Measurements from ENCODE around the gene RAB18. TPM values are rescaled to one million over a fixed set of nuclear protein-coding genes. Genes with fewer than 3 reads are reported as not detected.
"Not testable (repeated sequence)": the region's sequence is repeated elsewhere in the genome, so short reads cannot be mapped to it uniquely, and the experiment has no call there.

RAB18 gene
- total and polyA plus RNA-seq, 10 of the 15 experiments (the other 5 are each of a cell fraction or from before 2014, with no cell fraction given): 13.4 to 98.8 (median 42.1) TPM

DNA sequence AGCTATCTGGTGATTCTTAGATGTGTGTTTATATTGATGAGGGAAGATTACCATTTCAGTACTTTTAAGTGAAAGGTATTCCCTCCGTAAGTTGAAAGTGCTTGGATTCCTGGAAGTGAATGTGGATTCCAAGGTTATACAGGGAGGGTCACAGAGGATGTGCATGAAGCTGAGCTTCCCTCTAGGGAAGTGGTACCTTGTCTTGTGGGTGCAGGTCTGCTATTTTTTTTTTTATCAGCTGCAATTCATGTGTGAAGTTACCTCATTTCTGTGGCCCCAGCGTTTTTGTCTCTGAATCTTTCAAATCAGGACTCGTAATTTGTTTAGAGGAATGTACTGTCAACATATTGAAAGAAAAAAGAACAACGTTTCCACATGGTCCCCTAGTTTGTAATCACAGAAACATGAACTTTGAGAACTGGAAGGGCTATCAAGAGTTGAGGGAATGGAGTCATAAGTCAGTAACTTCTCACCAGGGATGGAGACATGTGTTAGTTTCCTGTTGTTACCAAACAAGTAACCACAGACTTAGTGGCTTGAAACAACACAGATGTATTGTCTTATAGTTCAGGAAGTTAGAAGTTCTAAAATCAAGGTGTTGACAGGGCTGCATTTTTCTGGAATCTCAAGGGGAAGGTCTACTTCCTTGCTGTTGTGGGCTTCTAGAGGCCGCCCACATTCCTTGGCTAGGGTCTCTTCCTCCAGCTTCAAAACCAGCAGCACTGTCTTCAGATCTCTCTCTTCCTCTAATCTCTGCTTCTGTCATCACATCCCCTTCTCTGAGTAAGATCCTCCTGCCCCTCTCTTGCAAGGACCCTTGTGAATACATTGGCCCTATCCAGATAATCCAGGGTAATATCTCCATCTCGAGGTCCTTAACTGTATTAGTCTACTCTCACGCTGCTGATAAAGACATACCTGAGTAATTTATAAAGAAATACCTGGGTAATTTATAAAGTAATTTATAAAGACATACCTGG lies 64.4 kb downstream of the RAB18 start:
- TF ChIP-seq RFX5 (IDR thresholded peaks at IDR 0.05; ENCODE audit: low read depth, low read length) (no peak), ETV6 (conservative IDR thresholded peaks at IDR 0.05 in 1 of 2, IDR thresholded peaks at IDR 0.05 in 1 of 2; ENCODE audit: borderline replicate concordance in 1 of 2, low read depth in 1 of 2) (no peak), CREM (IDR thresholded peaks at IDR 0.05; ENCODE audit: low read depth) (no peak), GATAD2B (conservative IDR thresholded peaks at IDR 0.05; ENCODE audit: low read depth) (no peak), SREBF1 (IDR thresholded peaks at IDR 0.05; ENCODE audit: low read length) (no peak)
- Histone ChIP-seq H3K9ac (ENCODE audit: control insufficient read depth, insufficient read depth, low read length) (no peak overlapping the region), H2AFZ (ENCODE audit: control insufficient read depth, low read depth, low read length) (no peak overlapping the region), H3K4me2 (ENCODE audit: control insufficient read depth, insufficient read depth) (no peak overlapping the region), H3K4me1 (ENCODE audit: control insufficient read depth, insufficient read depth, low read length) (no peaks in the 10 kb centered on the region), H3K27ac (ENCODE audit: control insufficient read depth, insufficient read depth) (no peak overlapping the region), H4K20me1 (ENCODE audit: control insufficient read depth, insufficient read depth) (no peaks in the 10 kb centered on the region), H3K79me2 (ENCODE audit: control insufficient read depth, insufficient read depth, low read length) (no peaks in the 10 kb centered on the region), H3K27me3 (replicated peaks in 1 of 2; ENCODE audit: control insufficient read depth in 2 of 2, insufficient read depth in 2 of 2, low read length in 1 of 2) (no peaks in the 10 kb centered on the region), H3K4me3 (no peak overlapping the region), H3K9me3 (replicated peaks; ENCODE audit: control insufficient read depth, insufficient read depth, low read length) (no peaks in the 10 kb centered on the region), H3K36me3 (ENCODE audit: control insufficient read depth in 2 of 2, insufficient read depth in 2 of 2, low read length in 1 of 2) (no peaks in the 10 kb centered on the region)
- DNase-seq (ENCODE audit: low read depth, low spot score): no peak
- in situ Hi-C loops (cut with MboI) (no loop called here), intact Hi-C loops (cut with micrococcal nuclease; ENCODE audit: unreplicated experiment) (no loop called here)
- SMC1A ChIA-PET (ENCODE audit: uncharacterized antibody, unreplicated experiment): interaction anchor here (0.7 to 1.1 kb wide), 2 partner anchors 13 to 60 kb away, joined by 3 read pairs; no protein-coding TSS in a partner anchor
- POLR2A ChIA-PET: no interaction called here
- CTCF ChIA-PET: no interaction called here
- WGBS (ENCODE audit: insufficient coverage, insufficient replicate concordance, low lambda C conversion rate, missing lambda C conversion rate): 21% methylated on average over 7 of the region's 7 CpGs
- no peak for ATAC-seq
- no TSS peak for BruUV-seq (replicated peaks)
- RAD21 ChIA-PET (ENCODE audit: unreplicated experiment): no interaction called here
- no peak for FAIRE-seq

DNA sequence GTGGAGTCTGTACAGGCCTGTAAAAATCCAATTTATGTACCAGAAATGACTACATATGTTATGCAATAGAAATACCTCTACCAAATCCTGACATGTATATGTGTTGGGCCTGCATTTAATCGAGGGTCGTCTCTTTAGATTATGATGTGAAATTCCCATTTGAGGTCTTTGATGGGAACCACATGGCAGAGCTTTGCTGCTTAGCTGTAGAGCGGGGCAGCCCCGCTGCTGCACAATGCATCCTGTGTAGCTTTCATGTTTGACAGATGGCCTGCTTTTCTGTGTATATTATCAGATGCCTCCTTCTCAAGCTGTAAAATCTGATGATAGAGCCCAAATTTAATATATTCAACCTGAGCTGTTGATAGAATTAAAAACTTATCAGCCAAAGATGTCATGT lies 65.8 kb downstream of the RAB18 start:
- TF ChIP-seq RAD21 (IDR thresholded peaks at IDR 0.05; ENCODE audit: insufficient read depth, low read depth, low read length) (no peak), STAT1 (conservative IDR thresholded peaks at IDR 0.05) (no peak), HDAC2 (IDR thresholded peaks at IDR 0.05) (no peak)
- Histone ChIP-seq H4K20me1 (ENCODE audit: control insufficient read depth, insufficient read depth) (no peaks in the 10 kb centered on the region), H2AFZ (ENCODE audit: control insufficient read depth, low read depth, low read length) (no peak overlapping the region), H3K4me1 (ENCODE audit: control insufficient read depth, insufficient read depth, low read length) (no peaks in the 10 kb centered on the region), H3K9ac (ENCODE audit: control insufficient read depth, insufficient read depth, low read length) (no peak overlapping the region), H3K27me3 (replicated peaks in 1 of 2; ENCODE audit: control insufficient read depth in 2 of 2, insufficient read depth in 2 of 2, low read length in 1 of 2) (no peaks in the 10 kb centered on the region), H3K79me2 (ENCODE audit: control insufficient read depth, insufficient read depth, low read length) (no peaks in the 10 kb centered on the region), H3K27ac (ENCODE audit: control insufficient read depth, insufficient read depth) (no peak overlapping the region), H3K9me3 (replicated peaks; ENCODE audit: control insufficient read depth, insufficient read depth, low read length) (no peaks in the 10 kb centered on the region), H3K4me3 (no peak overlapping the region), H3K4me2 (ENCODE audit: control insufficient read depth, insufficient read depth) (no peak overlapping the region), H3K36me3 (ENCODE audit: control insufficient read depth in 2 of 2, insufficient read depth in 2 of 2, low read length in 1 of 2) (no peaks in the 10 kb centered on the region)
- intact Hi-C loops (cut with micrococcal nuclease; ENCODE audit: unreplicated experiment): no loop called here
- POLR2A ChIA-PET: no interaction called here
- in situ Hi-C loops (cut with MboI): no loop called here
- RAD21 ChIA-PET (ENCODE audit: unreplicated experiment): no interaction called here
- DNase-seq (ENCODE audit: low read depth, low spot score) (no peak), FAIRE-seq (no peak), ATAC-seq (no peak)
- 61% methylated on average over 4 of the region's 4 CpGs for WGBS (ENCODE audit: insufficient coverage, insufficient replicate concordance, low lambda C conversion rate, missing lambda C conversion rate)
- SMC1A ChIA-PET (ENCODE audit: uncharacterized antibody, unreplicated experiment): no interaction called here
- CTCF ChIA-PET: no interaction called here
- no TSS peak for BruUV-seq (replicated peaks)

DNA sequence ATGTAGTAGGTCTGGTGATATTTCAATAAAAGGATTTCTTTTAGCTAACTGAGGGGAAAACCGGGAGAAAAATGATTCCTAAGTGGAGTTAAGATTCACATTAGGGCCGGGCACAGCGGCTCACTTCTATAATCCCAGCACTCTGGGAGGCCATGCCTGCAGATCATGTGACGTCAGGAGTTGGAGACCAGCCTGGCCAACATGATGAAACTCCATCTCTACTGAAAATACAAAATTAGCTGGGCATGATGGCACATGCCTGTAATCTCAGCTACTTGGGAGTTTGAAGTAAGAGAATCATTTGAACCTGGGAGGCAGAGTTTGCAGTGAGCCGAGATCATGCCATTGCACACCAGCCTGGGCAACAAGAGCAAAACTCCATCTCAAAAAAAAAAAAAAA lies 72.9 kb downstream of the RAB18 start:
- H3K27me3 ChIP-seq (replicated peaks in 1 of 2; ENCODE audit: control insufficient read depth in 2 of 2, insufficient read depth in 2 of 2, low read length in 1 of 2); H3K4me3 ChIP-seq; H3K36me3 ChIP-seq (ENCODE audit: control insufficient read depth in 2 of 2, insufficient read depth in 2 of 2, low read length in 1 of 2); FAIRE-seq; POLR2A ChIA-PET; H3K9me3 ChIP-seq (replicated peaks; ENCODE audit: control insufficient read depth, insufficient read depth, low read length); H3K27ac ChIP-seq (ENCODE audit: control insufficient read depth, insufficient read depth); RAD21 ChIA-PET (ENCODE audit: unreplicated experiment); H3K4me1 ChIP-seq (ENCODE audit: control insufficient read depth, insufficient read depth, low read length); ATAC-seq; H3K79me2 ChIP-seq (ENCODE audit: control insufficient read depth, insufficient read depth, low read length); in situ Hi-C loops (cut with MboI); H3K9ac ChIP-seq (ENCODE audit: control insufficient read depth, insufficient read depth, low read length); H3K4me2 ChIP-seq (ENCODE audit: control insufficient read depth, insufficient read depth); intact Hi-C loops (cut with micrococcal nuclease; ENCODE audit: unreplicated experiment); SMC1A ChIA-PET (ENCODE audit: uncharacterized antibody, unreplicated experiment); H4K20me1 ChIP-seq (ENCODE audit: control insufficient read depth, insufficient read depth); BruUV-seq (replicated peaks); DNase-seq (ENCODE audit: low read depth, low spot score); H2AFZ ChIP-seq (ENCODE audit: control insufficient read depth, low read depth, low read length): not testable (repeated sequence)
- 8% methylated on average over 4 of the region's 5 CpGs for WGBS (ENCODE audit: insufficient coverage, insufficient replicate concordance, low lambda C conversion rate, missing lambda C conversion rate)
- CTCF ChIA-PET: interaction anchor here (0.6 kb wide), 1 partner anchor 45 kb away, joined by 3 read pairs; no protein-coding TSS in a partner anchor

Data from GM12878 (cell line).